Keratinocyte (primary cell): ENCODE measurements around the gene CCDC54. TPM values are rescaled to one million over a fixed set of nuclear protein-coding genes. Genes with fewer than 3 reads are reported as not detected.

Source experiments
- DNase-seq: peaks from one replicate; pipeline ENCODE4 v3.0.0-alpha.2; 2011; ENCODE audit warnings: low read depth, missing footprints, low spot score
- FAIRE-seq: peaks from 2 replicates; lab custom pipeline; 2011; peaks lifted over from hg19 to GRCh38; lab: Jason Lieb, UNC
- H2AFZ ChIP-seq: 2 replicates; pipeline ENCODE4 v1.6.0; 2012; ENCODE audit warnings: low read length, control low read depth, inconsistent platforms; ENCODE audit not compliant: control insufficient read depth
- H3K27ac ChIP-seq: 2 replicates; pipeline ENCODE4 v1.5.1; 2011; ENCODE audit warnings: low read length; ENCODE audit not compliant: control insufficient read depth, insufficient read depth
- H3K27me3 ChIP-seq: 3 replicates; pipeline ENCODE4 v1.6.0; 2011; ENCODE audit warnings: low read length; ENCODE audit not compliant: control insufficient read depth, insufficient read depth; ENCODE audit errors: extremely low read depth
- H3K36me3 ChIP-seq, 2 experiments: 2 replicates in 1 of 2; 3 replicates in 1 of 2; pipeline ENCODE4 v1.5.1; 2011; ENCODE audit warnings: low read length in 2 of 2, mild to moderate bottlenecking in 1 of 2; ENCODE audit not compliant: control insufficient read depth in 2 of 2, insufficient read depth in 2 of 2; ENCODE audit errors: extremely low read depth in 1 of 2
- H3K4me1 ChIP-seq: 3 replicates; pipeline ENCODE4 v1.5.1; 2011; ENCODE audit warnings: low read length; ENCODE audit not compliant: control insufficient read depth, insufficient read depth; ENCODE audit errors: extremely low read depth
- H3K4me2 ChIP-seq: 3 replicates; pipeline ENCODE4 v1.6.0; 2011; ENCODE audit warnings: low read depth, low read length; ENCODE audit not compliant: control insufficient read depth, insufficient read depth; ENCODE audit errors: extremely low read depth
- H3K4me3 ChIP-seq, 3 experiments: fragments of 200-600 bp in 1 of 3; sonication (generic) in 1 of 3; 2 replicates in 2 of 3; 3 replicates in 1 of 3; pipeline ENCODE4 v1.5.1; 2011 to 2016; ENCODE audit warnings: low read length in 3 of 3, mild to moderate bottlenecking in 3 of 3, control low read depth in 2 of 3, inconsistent platforms in 1 of 3, low read depth in 1 of 3, mixed read lengths in 1 of 3, mixed run types in 1 of 3, moderate library complexity in 1 of 3; ENCODE audit not compliant: control insufficient read depth in 2 of 3, insufficient read depth in 2 of 3; ENCODE audit errors: extremely low read depth in 1 of 3
- H3K79me2 ChIP-seq: 2 replicates; pipeline ENCODE4 v1.6.0; 2012; ENCODE audit warnings: low read length; ENCODE audit not compliant: control insufficient read depth, insufficient read depth
- H3K9ac ChIP-seq: 3 replicates; pipeline ENCODE4 v1.6.0; 2011; ENCODE audit warnings: low read length; ENCODE audit not compliant: control insufficient read depth, insufficient read depth; ENCODE audit errors: extremely low read depth
- H3K9me1 ChIP-seq: 3 replicates; pipeline ENCODE4 v1.6.0; 2011; ENCODE audit warnings: low read length; ENCODE audit not compliant: control insufficient read depth, insufficient read depth; ENCODE audit errors: extremely low read depth
- H3K9me3 ChIP-seq: 2 replicates; pipeline ENCODE4 v1.5.1; 2012; ENCODE audit warnings: low read depth, low read length; ENCODE audit not compliant: control insufficient read depth
- H4K20me1 ChIP-seq: 3 replicates; pipeline ENCODE4 v1.6.0; 2011; ENCODE audit warnings: low read length; ENCODE audit not compliant: control insufficient read depth, insufficient read depth; ENCODE audit errors: extremely low read depth
- EZH2 ChIP-seq: IDR thresholded peaks from one replicate; pipeline ENCODE4 v1.6.1; 2012; ENCODE audit warnings: inconsistent platforms, mild to moderate bottlenecking, low read length, moderate library complexity
- dilution Hi-C: fragments of 300-500 bp; cut with MboI; formaldehyde crosslinking; loops from one replicate; pipeline ENCODE4 v1.7.0; 2020; ENCODE audit warnings: low sequenced_read_pairs; ENCODE audit not compliant: extremely low pct_ligation_motif_present
- polyA plus RNA-seq, 5 experiments: library from polyadenylated mRNA; depleted of rRNA in 3 of 5; stranded (reverse) in 3 of 5; stranded (forward) in 1 of 5; unstranded in 1 of 5; fragments of >200 nt; gene quantifications; 1 replicate in 1 of 5; 2 replicates in 3 of 5; 3 replicates in 1 of 5; pipeline versions ENCODE4 v1.2.1 to v1.2.3, GENCODE V29; 2011 to 2012; ENCODE audit warnings: missing spikeins in 2 of 5, low read depth in 1 of 5, low replicate concordance in 1 of 5
- TF ChIP-seq, protein P1 (sequence below), 3 experiments: IDR thresholded peaks in 1 of 3; conservative IDR thresholded peaks in 1 of 3; optimal IDR thresholded peaks in 1 of 3; 2 replicates in 2 of 3; 3 replicates in 1 of 3; pipeline versions ENCODE3 to v1.5.1; 2011; ENCODE audit warnings: low read length in 3 of 3, mild to moderate bottlenecking in 3 of 3, moderate library complexity in 2 of 3, control low read depth in 1 of 3, inconsistent platforms in 1 of 3; ENCODE audit not compliant: insufficient read depth in 2 of 3; ENCODE audit errors: extremely low read depth in 1 of 3

The CCDC54 gene
- polyA plus RNA-seq, 1 donor (not counting 4 experiments of a cell fraction or from before 2014, with no cell fraction given), result not detected

DNA sequence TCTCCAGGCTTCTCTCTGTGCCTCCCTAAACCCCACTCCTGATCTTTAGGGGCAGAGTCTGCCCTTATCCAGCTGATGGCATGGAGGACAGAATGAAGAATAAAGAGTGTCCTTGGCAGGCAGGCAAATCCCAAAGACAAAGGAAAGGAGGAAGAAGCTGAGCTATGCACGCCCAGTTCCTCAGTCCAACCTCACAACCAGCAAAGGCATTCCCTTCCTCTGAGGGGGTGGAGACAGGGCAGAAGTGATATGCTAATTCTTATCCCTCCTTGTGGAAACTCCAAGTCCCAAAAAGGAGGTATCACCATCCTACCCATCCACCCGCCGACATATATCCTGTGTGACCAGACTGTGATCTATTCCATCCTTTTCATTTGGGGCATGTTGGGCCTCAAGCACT lies 10.5 kb upstream of the CCDC54 start:
- H2AFZ ChIP-seq, result peak overlapping the region; percentile 39
- FAIRE-seq, result peak; percentile 59
- no peaks in the 10 kb centered on the region for H3K79me2 ChIP-seq
- no peaks in the 10 kb centered on the region for H3K9me1 ChIP-seq
- no peak overlapping the region for H3K4me2 ChIP-seq
- H3K4me1 ChIP-seq, result peaks cover 17% of the 10 kb centered on the region
- H4K20me1 ChIP-seq, result no peaks in the 10 kb centered on the region
- H3K27ac ChIP-seq, result peak overlapping the region; percentile 31
- peaks cover 2% of the 10 kb centered on the region for H3K9me3 ChIP-seq
- no peaks in the 10 kb centered on the region for H3K36me3 ChIP-seq
- no peak for TF ChIP-seq EZH2
- TF ChIP-seq, protein P1, sequence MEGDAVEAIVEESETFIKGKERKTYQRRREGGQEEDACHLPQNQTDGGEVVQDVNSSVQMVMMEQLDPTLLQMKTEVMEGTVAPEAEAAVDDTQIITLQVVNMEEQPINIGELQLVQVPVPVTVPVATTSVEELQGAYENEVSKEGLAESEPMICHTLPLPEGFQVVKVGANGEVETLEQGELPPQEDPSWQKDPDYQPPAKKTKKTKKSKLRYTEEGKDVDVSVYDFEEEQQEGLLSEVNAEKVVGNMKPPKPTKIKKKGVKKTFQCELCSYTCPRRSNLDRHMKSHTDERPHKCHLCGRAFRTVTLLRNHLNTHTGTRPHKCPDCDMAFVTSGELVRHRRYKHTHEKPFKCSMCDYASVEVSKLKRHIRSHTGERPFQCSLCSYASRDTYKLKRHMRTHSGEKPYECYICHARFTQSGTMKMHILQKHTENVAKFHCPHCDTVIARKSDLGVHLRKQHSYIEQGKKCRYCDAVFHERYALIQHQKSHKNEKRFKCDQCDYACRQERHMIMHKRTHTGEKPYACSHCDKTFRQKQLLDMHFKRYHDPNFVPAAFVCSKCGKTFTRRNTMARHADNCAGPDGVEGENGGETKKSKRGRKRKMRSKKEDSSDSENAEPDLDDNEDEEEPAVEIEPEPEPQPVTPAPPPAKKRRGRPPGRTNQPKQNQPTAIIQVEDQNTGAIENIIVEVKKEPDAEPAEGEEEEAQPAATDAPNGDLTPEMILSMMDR (optimal IDR thresholded peaks at IDR 0.05 in 1 of 3, IDR thresholded peaks at IDR 0.05 in 1 of 3, conservative IDR thresholded peaks at IDR 0.05 in 1 of 3; ENCODE audit: extremely low read depth in 1 of 3, insufficient read depth in 2 of 3, low read length in 3 of 3), result no peak
- no peak overlapping the region for H3K9ac ChIP-seq
- DNase-seq, result no peak
- no peaks in the 10 kb centered on the region for H3K27me3 ChIP-seq
- H3K4me3 ChIP-seq, result no peak overlapping the region
- dilution Hi-C loops, result no loop called here

DNA sequence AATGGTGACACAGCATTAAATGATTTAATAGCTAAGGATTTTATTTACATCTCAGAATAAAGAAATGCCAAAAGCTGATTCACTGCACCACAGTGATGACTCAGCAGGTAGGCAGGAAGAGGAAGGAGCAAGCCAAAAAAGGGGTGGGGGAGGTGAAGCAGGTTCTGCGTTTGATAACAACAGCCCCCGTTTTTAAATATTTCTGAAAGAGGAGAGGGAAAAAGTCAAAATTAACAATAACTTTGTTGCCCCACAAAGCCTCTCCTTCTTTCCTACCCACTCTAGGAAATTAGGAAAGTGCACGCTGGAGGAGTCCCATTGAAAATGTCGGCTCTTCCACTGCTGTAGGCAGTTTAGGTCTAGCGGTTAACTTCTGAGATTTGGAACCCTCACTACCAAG lies 9.9 kb upstream of the CCDC54 start:
- Histone ChIP-seq H3K9me3 (peaks cover 2% of the 10 kb centered on the region), H3K4me1 (peaks cover 17% of the 10 kb centered on the region), H3K36me3 (no peaks in the 10 kb centered on the region), H3K4me3 (peak overlapping the region in 1 of 3 experiments; percentile 3), H3K9ac (no peak overlapping the region), H3K27me3 (no peaks in the 10 kb centered on the region), H3K4me2 (peak overlapping the region; percentile 29), H3K9me1 (no peaks in the 10 kb centered on the region), H4K20me1 (no peaks in the 10 kb centered on the region), H2AFZ (peak overlapping the region; percentile 62), H3K79me2 (no peaks in the 10 kb centered on the region), H3K27ac (peak overlapping the region; percentile 39)
- DNase-seq (peak; percentile 21), FAIRE-seq (peak; percentile 58)
- TF ChIP-seq EZH2, result no peak
- TF ChIP-seq, protein P1 (optimal IDR thresholded peaks at IDR 0.05 in 1 of 3, IDR thresholded peaks at IDR 0.05 in 1 of 3, conservative IDR thresholded peaks at IDR 0.05 in 1 of 3; ENCODE audit: extremely low read depth in 1 of 3, insufficient read depth in 2 of 3, low read length in 3 of 3), result no peak
- dilution Hi-C loops, result no loop called here
